Activated CD4-positive, alpha-beta T cell treated with anti-CD3 and anti-CD28 coated beads, Interleukin-2, amount 50 U/mL, for 4 hours (primary cell): Measurements from ENCODE around the gene KPTN.
A peak's percentile ranks its signal among the peaks of the same experiment; 100 is the strongest.

Experiments used
- DNase-seq, 2 experiments: peaks; one replicate each; pipeline ENCODE4 v3.0.0-alpha.2; 2020

KPTN gene

GRCh38 chr19:47432091-47432490, 51.9 kb downstream of the KPTN start:
- no peak for DNase-seq

- DNase-seq = no peak
These were observed 53.8 kb downstream of the KPTN start for GRCh38 chr19:47430041-47430802.

GRCh38 chr19:47429140-47429793, 54.8 kb downstream of the KPTN start:
- no peak for DNase-seq

- peak; percentile 81 to 86 for DNase-seq
These were observed 55.7 kb downstream of the KPTN start for GRCh38 chr19:47428177-47428894.

- peak; percentile 62 to 67 for DNase-seq
These were observed 56.5 kb downstream of the KPTN start for GRCh38 chr19:47427241-47428176.
